Right atrium auricular region (tissue), 2 donors: Measurements from ENCODE around the gene PRAC1. TPM values are rescaled to one million over a fixed set of nuclear protein-coding genes. Genes with fewer than 3 reads are reported as not detected.
A peak's percentile ranks its signal among the peaks of the same experiment; 100 is the strongest.

ENCODE experiments used
- DNase-seq: peaks from one replicate; pipeline ENCODE4 v3.0.0-alpha.2; 2019; ENCODE audit warnings: low spot score
- H3K27ac ChIP-seq, 2 donors: fragments of 200-600 bp; sonication (generic); 1 replicate in 1 of 2; 2 replicates in 1 of 2; pipeline ENCODE4 v1.5.1; 2016 to 2019
- H3K27me3 ChIP-seq, 2 donors: fragments of 200-600 bp; sonication (generic); one replicate each; pipeline versions ENCODE4 v1.5.1 to v1.6.0; 2017 to 2019
- H3K36me3 ChIP-seq: fragments of 200-600 bp; sonication (generic); one replicate; pipeline ENCODE4 v1.5.1; 2016
- H3K4me1 ChIP-seq, 2 donors: fragments of 200-600 bp; sonication (generic); one replicate each; pipeline versions ENCODE4 v1.5.1 to v1.6.0; 2017 to 2019
- H3K4me3 ChIP-seq, 2 donors: fragments of 200-600 bp; sonication (generic); 1 replicate in 1 of 2; 2 replicates in 1 of 2; pipeline ENCODE4 v1.5.1; 2017 to 2019; ENCODE audit warnings: mild to moderate bottlenecking in 1 of 2, moderate library complexity in 1 of 2
- H3K9me3 ChIP-seq, 2 donors: fragments of 200-600 bp; sonication (generic); one replicate each; pipeline ENCODE4 v1.5.1; 2019
- CTCF ChIP-seq, 2 donors: fragments of 200-600 bp; sonication (generic); IDR thresholded peaks; one replicate each; pipeline ENCODE4 v1.5.1; 2019; ENCODE audit warnings: antibody characterized with exemption in 2 of 2
- microRNA counts, 2 donors: library from miRNA; unstranded; fragments of <30 nt; microRNA quantifications; one replicate each; lab custom pipeline; 2016 to 2017
- microRNA-seq, 2 donors: library from miRNA; unstranded; fragments of <30 nt; microRNA quantifications; one replicate each; pipeline ENCODE4, GENCODE V29; 2016 to 2017; ENCODE audit warnings: borderline number of aligned reads in 2 of 2, borderline replicate concordance in 1 of 2
- total RNA-seq, 2 donors: library from RNA; depleted of rRNA; stranded (reverse); fragments of >200 nt; gene quantifications; one replicate each; pipeline ENCODE4 v1.1.0, GENCODE V29; 2016

The PRAC1 gene
- total RNA-seq, 2 donors from 2014 or later = not detected

GRCh38 chr17:48681609-48682008 is 40.7 kb downstream of the PRAC1 start:
- Histone ChIP-seq H3K4me3 (no peak overlapping the region), H3K36me3 (no peaks in the 10 kb centered on the region), H3K9me3 (no peaks in the 10 kb centered on the region), H3K4me1 (peaks cover 0 to 4% of the 10 kb centered on the region in 2 donors), H3K27ac (no peak overlapping the region), H3K27me3 (no peaks in the 10 kb centered on the region)
- no peak for TF ChIP-seq CTCF (IDR thresholded peaks at IDR 0.05)
- DNase-seq = no peak

- no peaks in the 10 kb centered on the region for H3K36me3 ChIP-seq
- H3K27ac ChIP-seq = no peak overlapping the region
- no peaks in the 10 kb centered on the region for H3K9me3 ChIP-seq
- no peak for TF ChIP-seq CTCF (IDR thresholded peaks at IDR 0.05)
- DNase-seq = no peak
- H3K27me3 ChIP-seq = no peaks in the 10 kb centered on the region
- H3K4me3 ChIP-seq = no peak overlapping the region
- H3K4me1 ChIP-seq = peaks cover 0 to 4% of the 10 kb centered on the region in 2 donors
These were observed 42.8 kb downstream of the PRAC1 start for GRCh38 chr17:48679385-48680096.

GRCh38 chr17:48678141-48678971 is 44.0 kb downstream of the PRAC1 start:
- Histone ChIP-seq H3K9me3 (no peaks in the 10 kb centered on the region), H3K4me3 (no peak overlapping the region), H3K27ac (no peak overlapping the region), H3K4me1 (peaks cover 0 to 4% of the 10 kb centered on the region in 2 donors), H3K36me3 (no peaks in the 10 kb centered on the region), H3K27me3 (no peaks in the 10 kb centered on the region)
- peak; percentile 74 to 93 for TF ChIP-seq CTCF (IDR thresholded peaks at IDR 0.05)
- DNase-seq = peak; percentile 58

- Histone ChIP-seq H3K9me3 (no peaks in the 10 kb centered on the region), H3K4me3 (no peak overlapping the region), H3K27ac (no peak overlapping the region), H3K4me1 (peaks cover 0 to 5% of the 10 kb centered on the region in 2 donors), H3K36me3 (no peaks in the 10 kb centered on the region), H3K27me3 (no peaks in the 10 kb centered on the region)
- no peak for TF ChIP-seq CTCF (IDR thresholded peaks at IDR 0.05)
- no peak for DNase-seq
These were observed 45.3 kb downstream of the PRAC1 start for GRCh38 chr17:48676963-48677558.

GRCh38 chr17:48672340-48672739 is 50.0 kb downstream of the PRAC1 start:
- no peak for DNase-seq
- no peak for TF ChIP-seq CTCF (IDR thresholded peaks at IDR 0.05)
- no peak overlapping the region for H3K4me3 ChIP-seq
- no peaks in the 10 kb centered on the region for H3K9me3 ChIP-seq
- no peak overlapping the region for H3K27ac ChIP-seq
- no peaks in the 10 kb centered on the region for H3K27me3 ChIP-seq
- peaks cover 0 to 8% of the 10 kb centered on the region in 2 donors for H3K4me1 ChIP-seq
- no peaks in the 10 kb centered on the region for H3K36me3 ChIP-seq

MicroRNAs within 50 kb of the gene (microRNA counts, 767-probe panel; counts per million panel counts)
- microRNA hsa-miR-3185 (lab: Ali Mortazavi, UCI) = 0 to 961 counts per million in 2 donors

Small RNAs within 50 kb of the gene (microRNA-seq; reads per million reads assigned to microRNA genes)
- 0 reads per million in 2 donors for gene MIR3185

Other genes starting within 250 kb of the PRAC1 start
- not detected for gene HOXB1, start 191.5 kb downstream of the PRAC1 start, total RNA-seq
- 1 to 10 TPM; 4.8 to 5.5 TPM for gene HOXB2, start 177.4 kb downstream of the PRAC1 start, total RNA-seq
- 1 to 10 TPM in 1 of 2 donors, under 1 TPM in 1; 0.52 to 1.0 TPM for gene HOXB4, start 144.2 kb downstream of the PRAC1 start, total RNA-seq
- gene HOXB3, start 132.3 kb downstream of the PRAC1 start, total RNA-seq = 1 to 10 TPM in 1 of 2 donors, under 1 TPM in 1; 0.82 to 1.2 TPM
- gene HOXB5, start 128.7 kb downstream of the PRAC1 start, total RNA-seq = not detected
- gene HOXB6, start 117.5 kb downstream of the PRAC1 start, total RNA-seq = 1 to 10 TPM in 1 of 2 donors, under 1 TPM in 1; 0.82 to 2.6 TPM
- under 1 TPM; 0.24 to 0.78 TPM for gene HOXB7, start 111.5 kb downstream of the PRAC1 start, total RNA-seq
- not detected for gene HOXB8, start 107.2 kb downstream of the PRAC1 start, total RNA-seq
- not detected for gene HOXB9, start 96.2 kb downstream of the PRAC1 start, total RNA-seq
- not detected for gene PRAC2, start 667 bp upstream of the PRAC1 start, total RNA-seq
- gene HOXB13, start 6.2 kb upstream of the PRAC1 start, total RNA-seq = not detected
- not detected for gene TTLL6, start 94.7 kb upstream of the PRAC1 start, total RNA-seq
- 100 to 1,000 TPM; 112 to 152 TPM for gene CALCOCO2, start 108.5 kb upstream of the PRAC1 start, total RNA-seq
- gene ATP5MC1, start 170.3 kb upstream of the PRAC1 start, total RNA-seq = 1,000 to 10,000 TPM in 1 of 2 donors, 100 to 1,000 TPM in 1; 419 to 1,068 TPM
- gene UBE2Z, start 185.9 kb upstream of the PRAC1 start, total RNA-seq = 10 to 100 TPM; 42.7 to 51.8 TPM
- 10 to 100 TPM; 67.2 to 91.6 TPM for gene SNF8, start 222.3 kb upstream of the PRAC1 start, total RNA-seq
- not detected for gene GIP, start 246.1 kb upstream of the PRAC1 start, total RNA-seq